H1 (cell line): ENCODE results near the gene NAB1. TPM values are rescaled to one million over a fixed set of nuclear protein-coding genes. Genes with fewer than 3 reads are reported as not detected.

ENCODE experiments used
- CTCF ChIA-PET: fragments of 300-600 bp; sonication (Branson Sonifier 250); formaldehyde crosslinking; loops from one replicate; lab custom pipeline; 2021; ENCODE audit not compliant: partially characterized antibody; lab: Charles Lee
- POLR2A ChIA-PET: fragments of 300-600 bp; sonication (Branson Sonifier 250); formaldehyde crosslinking; loops from one replicate; lab custom pipeline; 2021; ENCODE audit warnings: inconsistent platforms; ENCODE audit not compliant: partially characterized antibody; lab: Charles Lee
- DNase-seq, 2 experiments: peaks; one replicate each; pipeline versions ENCODE4 v3.0.0 to v3.0.0-alpha.2; 2010 to 2022; ENCODE audit warnings: low spot score in 2 of 2, low read depth in 1 of 2, mixed read lengths in 1 of 2
- FAIRE-seq: peaks from 2 replicates; lab custom pipeline; 2011; peaks lifted over from hg19 to GRCh38; lab: Jason Lieb, UNC
- H2AFZ ChIP-seq: 2 replicates; pipeline ENCODE4 v1.8.1; 2012; ENCODE audit warnings: low read length, inconsistent platforms
- H2AK5ac ChIP-seq: 2 replicates; pipeline ENCODE4 v1.6.1; 2013; ENCODE audit warnings: low read depth, low read length
- H2BK120ac ChIP-seq: replicated peaks from 2 replicates; pipeline ENCODE3; 2013; ENCODE audit warnings: low read depth, low read length, inconsistent platforms
- H2BK12ac ChIP-seq: 2 replicates; pipeline ENCODE4 v1.6.1; 2013; ENCODE audit warnings: low read depth, low read length
- H2BK15ac ChIP-seq: 2 replicates; pipeline ENCODE4 v1.6.1; 2013; ENCODE audit warnings: low read length
- H2BK20ac ChIP-seq: 2 replicates; pipeline ENCODE4 v1.6.1; 2013; ENCODE audit warnings: low read length
- H2BK5ac ChIP-seq: 2 replicates; pipeline ENCODE4 v1.6.1; 2013; ENCODE audit warnings: low read depth, low read length
- H3K14ac ChIP-seq: 2 replicates; pipeline ENCODE4 v1.6.1; 2013; ENCODE audit warnings: inconsistent platforms; ENCODE audit not compliant: insufficient read length
- H3K18ac ChIP-seq: 2 replicates; pipeline ENCODE4 v1.6.1; 2013; ENCODE audit warnings: low read length; ENCODE audit errors: extremely low read depth
- H3K23ac ChIP-seq: 2 replicates; pipeline ENCODE4 v1.6.1; 2013; ENCODE audit warnings: inconsistent platforms; ENCODE audit not compliant: insufficient read length
- H3K23me2 ChIP-seq: 2 replicates; pipeline ENCODE4 v1.6.1; 2013; ENCODE audit warnings: low read depth, low read length
- H3K27ac ChIP-seq: 2 replicates; pipeline ENCODE4 v1.6.1; 2011; ENCODE audit warnings: low read depth, low read length, inconsistent platforms
- H3K27me3 ChIP-seq, 4 experiments: replicated peaks in 1 of 4; 1 replicate in 1 of 4; 2 replicates in 3 of 4; pipeline versions ENCODE4 v1.6.1 to v1.8.1; 2011 to 2013; ENCODE audit warnings: low read length in 3 of 4, mild to moderate bottlenecking in 3 of 4, inconsistent platforms in 2 of 4, mixed read lengths in 2 of 4, moderate library complexity in 1 of 4; ENCODE audit not compliant: control insufficient read depth in 3 of 4, insufficient read depth in 3 of 4; ENCODE audit errors: extremely low read depth in 1 of 4
- H3K36me3 ChIP-seq, 4 experiments: 2 replicates each; pipeline versions ENCODE4 v1.6.1 to v1.8.1; 2011 to 2013; ENCODE audit warnings: mild to moderate bottlenecking in 4 of 4, low read length in 3 of 4, moderate library complexity in 2 of 4, control low read depth in 1 of 4, inconsistent platforms in 1 of 4; ENCODE audit not compliant: insufficient read depth in 4 of 4, control insufficient read depth in 2 of 4
- H3K4ac ChIP-seq: replicated peaks from 2 replicates; pipeline ENCODE3; 2013; ENCODE audit warnings: low read length, low read depth, mixed read lengths, inconsistent platforms; ENCODE audit not compliant: insufficient read length
- H3K4me1 ChIP-seq, 4 experiments: replicated peaks in 1 of 4; 1 replicate in 1 of 4; 2 replicates in 3 of 4; pipeline versions ENCODE4 v1.6.1 to v1.8.1; 2011 to 2013; ENCODE audit warnings: low read length in 3 of 4, inconsistent platforms in 2 of 4, mixed read lengths in 1 of 4; ENCODE audit not compliant: insufficient read depth in 4 of 4, control insufficient read depth in 3 of 4
- H3K4me2 ChIP-seq, 2 experiments: 2 replicates each; pipeline versions ENCODE4 v1.6.1 to v1.8.1; 2011 to 2013; ENCODE audit warnings: low read depth in 2 of 2, low read length in 2 of 2, control low read depth in 1 of 2, inconsistent platforms in 1 of 2, mild to moderate bottlenecking in 1 of 2; ENCODE audit not compliant: insufficient read depth in 1 of 2
- H3K4me3 ChIP-seq, 4 experiments: fragments of 200-600, 300-600 bp in 1 of 4; sonication (generic), shearing (Covaris generic), sonication (Bioruptor Twin) in 1 of 4; 2 replicates each; pipeline versions ENCODE4 v1.5.1 to v1.8.1; 2011 to 2016; ENCODE audit warnings: low read length in 4 of 4, low read depth in 3 of 4, control low read depth in 2 of 4, inconsistent platforms in 2 of 4, mild to moderate bottlenecking in 2 of 4, mixed read lengths in 1 of 4, moderate library complexity in 1 of 4; ENCODE audit not compliant: insufficient read depth in 2 of 4; ENCODE audit errors: extremely low read depth in 1 of 4
- H3K56ac ChIP-seq: replicated peaks from 2 replicates; pipeline ENCODE3; 2013; ENCODE audit warnings: low read depth, mild to moderate bottlenecking, mixed read lengths, low read length, inconsistent platforms; ENCODE audit not compliant: insufficient read length
- H3K79me1 ChIP-seq: 2 replicates; pipeline ENCODE4 v1.6.1; 2013; ENCODE audit warnings: low read depth, low read length, control low read depth
- H3K79me2 ChIP-seq, 2 experiments: 2 replicates each; pipeline versions ENCODE4 v1.6.1 to v1.8.1; 2012 to 2013; ENCODE audit warnings: low read length in 2 of 2, mild to moderate bottlenecking in 2 of 2, inconsistent platforms in 1 of 2; ENCODE audit not compliant: insufficient read depth in 2 of 2, control insufficient read depth in 1 of 2
- H3K9ac ChIP-seq, 4 experiments: replicated peaks in 1 of 4; 1 replicate in 1 of 4; 2 replicates in 3 of 4; pipeline versions ENCODE4 v1.6.1 to v1.8.1; 2011 to 2013; ENCODE audit warnings: low read depth in 3 of 4, low read length in 3 of 4, control low read depth in 2 of 4, mild to moderate bottlenecking in 2 of 4, moderate library complexity in 2 of 4, inconsistent platforms in 1 of 4; ENCODE audit errors: extremely low read depth in 1 of 4
- H3K9me3 ChIP-seq, 2 experiments: 2 replicates each; pipeline versions ENCODE4 v1.6.1 to v1.8.1; 2012 to 2013; ENCODE audit warnings: mild to moderate bottlenecking in 2 of 2, moderate library complexity in 2 of 2, control low read depth in 1 of 2, inconsistent platforms in 1 of 2, low read depth in 1 of 2, low read length in 1 of 2, mixed read lengths in 1 of 2; ENCODE audit not compliant: insufficient read depth in 2 of 2
- H4K20me1 ChIP-seq, 2 experiments: replicated peaks in 1 of 2; 2 replicates each; pipeline versions ENCODE3 to v1.8.1; 2011 to 2013; ENCODE audit warnings: inconsistent platforms in 2 of 2, low read length in 2 of 2, mild to moderate bottlenecking in 1 of 2; ENCODE audit not compliant: insufficient read depth in 2 of 2, control insufficient read depth in 1 of 2
- H4K5ac ChIP-seq: 2 replicates; pipeline ENCODE4 v1.6.1; 2013; ENCODE audit warnings: low read length, low read depth, mixed read lengths, inconsistent platforms; ENCODE audit not compliant: insufficient read length
- H4K8ac ChIP-seq: 2 replicates; pipeline ENCODE4 v1.8.0; 2013; ENCODE audit warnings: mild to moderate bottlenecking, moderate library complexity, low read length, inconsistent platforms; ENCODE audit not compliant: insufficient read depth; ENCODE audit errors: extremely low read depth
- H4K91ac ChIP-seq: replicated peaks from 2 replicates; pipeline ENCODE3; 2013; ENCODE audit warnings: low read length, mixed read lengths, inconsistent platforms; ENCODE audit not compliant: insufficient read length
- CTCF ChIP-seq, 3 experiments: IDR thresholded peaks; 1 replicate in 2 of 3; 2 replicates in 1 of 3; pipeline versions ENCODE4 v1.5.1 to v1.6.1; 2011; ENCODE audit warnings: low read length in 3 of 3, mild to moderate bottlenecking in 3 of 3, inconsistent platforms in 2 of 3, low read depth in 1 of 3, moderate library complexity in 1 of 3; ENCODE audit not compliant: insufficient read depth in 1 of 3; ENCODE audit errors: control extremely low read depth in 1 of 3
- KDM5A ChIP-seq: fragments of 200-600 bp; IDR thresholded peaks from 2 replicates; pipeline ENCODE4 v1.7.1; 2012; ENCODE audit warnings: mild to moderate bottlenecking, low read length, inconsistent platforms, mixed read lengths
- NRF1 ChIP-seq: IDR thresholded peaks from 2 replicates; pipeline ENCODE4 v1.6.1; 2011; ENCODE audit warnings: mild to moderate bottlenecking, low read depth, low read length, improper control_type of control experiment
- RBBP5 ChIP-seq: IDR thresholded peaks from 2 replicates; pipeline ENCODE4 v1.7.1; 2012; ENCODE audit warnings: low read depth, mild to moderate bottlenecking, inconsistent platforms, low read length, moderate library complexity, borderline replicate concordance
- SP1 ChIP-seq: IDR thresholded peaks from 2 replicates; pipeline ENCODE4 v1.6.1; 2011; ENCODE audit warnings: low read depth, low read length
- WGBS, 2 experiments: shearing (Covaris generic) in 1 of 2; methylation state at CpG; one replicate each; pipeline versions ENCODE4 v1.1.6 to v1.1.7; 2013 to 2015; ENCODE audit warnings: low lambda C conversion rate in 2 of 2, mixed read lengths in 2 of 2, inconsistent platforms in 1 of 2, low coverage in 1 of 2, missing lambda C conversion rate in 1 of 2; ENCODE audit not compliant: insufficient replicate concordance in 2 of 2, insufficient coverage in 1 of 2, insufficient read length in 1 of 2; ENCODE audit errors: extremely low coverage in 1 of 2, missing lambda C conversion rate in 1 of 2; 5-methylcytosine and 5-hydroxymethylcytosine counted together
- polyA plus RNA-seq, 7 experiments: library from polyadenylated mRNA; depleted of rRNA in 3 of 7; stranded (reverse) in 5 of 7; unstranded in 2 of 7; fragments of >200 nt in 5 of 7; fragments of 200-250 nt in 2 of 7; gene quantifications; 1 replicate in 5 of 7; 2 replicates in 1 of 7; 4 replicates in 1 of 7; pipeline versions ENCODE4 v1.2.1 to v1.2.3, GENCODE V29; 2011 to 2013; ENCODE audit warnings: missing spikeins in 2 of 7, mixed read lengths in 2 of 7
- total RNA-seq: library from RNA; stranded (reverse); fragmentation: NEBNext Ultra II Directional; extraction: Animal tissue kit (Norgen Biotek cat#: 25700); gene quantifications from 2 replicates; pipeline ENCODE4 v1.2.1, GENCODE V29; 2021

NAB1 gene
- total and polyA plus RNA-seq, 2 of the 8 experiments (the other 6 are each of a cell fraction or from before 2014, with no cell fraction given): 8.5 to 28.6 TPM

- Histone ChIP-seq H3K27me3 (no peaks in the 10 kb centered on the region), H3K56ac (no peak overlapping the region), H2AK5ac (no peak overlapping the region), H3K4me1 (no peaks in the 10 kb centered on the region), H3K79me2 (no peaks in the 10 kb centered on the region), H2BK120ac (no peak overlapping the region), H3K18ac (no peak overlapping the region), H3K4me2 (no peak overlapping the region), H3K14ac (no peak overlapping the region), H4K5ac (no peak overlapping the region), H3K27ac (no peak overlapping the region), H3K36me3 (no peaks in the 10 kb centered on the region), H2BK15ac (no peak overlapping the region), H3K9ac (no peak overlapping the region), H3K23ac (no peak overlapping the region), H3K9me3 (no peaks in the 10 kb centered on the region), H4K8ac (no peak overlapping the region), H3K79me1 (no peaks in the 10 kb centered on the region), H3K23me2 (no peaks in the 10 kb centered on the region; the same call in 1 of the 2 replicates), H3K4me3 (no peak overlapping the region), H4K91ac (no peak overlapping the region), H2BK20ac (no peak overlapping the region), H2BK12ac (no peak overlapping the region), H2AFZ (no peak overlapping the region), H2BK5ac (no peak overlapping the region), H3K4ac (no peak overlapping the region), H4K20me1 (no peaks in the 10 kb centered on the region)
- no peak for DNase-seq
- FAIRE-seq: no peak
- CTCF ChIA-PET: interaction anchor here (1.2 kb wide), 1 partner anchor 7 kb away, joined by 3 read pairs; no protein-coding TSS in a partner anchor
- 84% methylated on average over 3 of the region's 3 CpGs; no CpG with 5 or more reads in 1 of the 2 experiments for WGBS, 2 experiments
- TF ChIP-seq KDM5A (no peak), RBBP5 (no peak), NRF1 (no peak), CTCF (IDR thresholded peaks at IDR 0.05; ENCODE audit: control extremely low read depth in 1 of 3, insufficient read depth in 1 of 3, low read depth in 1 of 3, low read length in 3 of 3) (no peak), SP1 (no peak)
- POLR2A ChIA-PET: no interaction called here
Observed at GRCh38 chr2:190717306-190717705, 68.4 kb downstream of the NAB1 start.
